H1 (cell line): Measurements from ENCODE around the gene CACNA2D3. TPM values are rescaled to one million over a fixed set of nuclear protein-coding genes. Genes with fewer than 3 reads are reported as not detected.

Source experiments
- CTCF ChIA-PET: fragments of 300-600 bp; sonication (Branson Sonifier 250); formaldehyde crosslinking; loops from one replicate; lab custom pipeline; 2021; ENCODE audit not compliant: partially characterized antibody; lab: Charles Lee
- POLR2A ChIA-PET: fragments of 300-600 bp; sonication (Branson Sonifier 250); formaldehyde crosslinking; loops from one replicate; lab custom pipeline; 2021; ENCODE audit warnings: inconsistent platforms; ENCODE audit not compliant: partially characterized antibody; lab: Charles Lee
- DNase-seq, 2 experiments: peaks; one replicate each; pipeline versions ENCODE4 v3.0.0 to v3.0.0-alpha.2; 2010 to 2022; ENCODE audit warnings: low spot score in 2 of 2, low read depth in 1 of 2, mixed read lengths in 1 of 2
- FAIRE-seq: peaks from 2 replicates; lab custom pipeline; 2011; peaks lifted over from hg19 to GRCh38; lab: Jason Lieb, UNC
- H2AFZ ChIP-seq: 2 replicates; pipeline ENCODE4 v1.8.1; 2012; ENCODE audit warnings: low read length, inconsistent platforms
- H2AK5ac ChIP-seq: 2 replicates; pipeline ENCODE4 v1.6.1; 2013; ENCODE audit warnings: low read depth, low read length
- H2BK120ac ChIP-seq: replicated peaks from 2 replicates; pipeline ENCODE3; 2013; ENCODE audit warnings: low read depth, low read length, inconsistent platforms
- H2BK12ac ChIP-seq: 2 replicates; pipeline ENCODE4 v1.6.1; 2013; ENCODE audit warnings: low read depth, low read length
- H2BK15ac ChIP-seq: 2 replicates; pipeline ENCODE4 v1.6.1; 2013; ENCODE audit warnings: low read length
- H2BK20ac ChIP-seq: 2 replicates; pipeline ENCODE4 v1.6.1; 2013; ENCODE audit warnings: low read length
- H2BK5ac ChIP-seq: 2 replicates; pipeline ENCODE4 v1.6.1; 2013; ENCODE audit warnings: low read depth, low read length
- H3K14ac ChIP-seq: 2 replicates; pipeline ENCODE4 v1.6.1; 2013; ENCODE audit warnings: inconsistent platforms; ENCODE audit not compliant: insufficient read length
- H3K18ac ChIP-seq: 2 replicates; pipeline ENCODE4 v1.6.1; 2013; ENCODE audit warnings: low read length; ENCODE audit errors: extremely low read depth
- H3K23ac ChIP-seq: 2 replicates; pipeline ENCODE4 v1.6.1; 2013; ENCODE audit warnings: inconsistent platforms; ENCODE audit not compliant: insufficient read length
- H3K23me2 ChIP-seq: 2 replicates; pipeline ENCODE4 v1.6.1; 2013; ENCODE audit warnings: low read depth, low read length
- H3K27ac ChIP-seq: 2 replicates; pipeline ENCODE4 v1.6.1; 2011; ENCODE audit warnings: low read depth, low read length, inconsistent platforms
- H3K27me3 ChIP-seq, 4 experiments: replicated peaks in 1 of 4; 1 replicate in 1 of 4; 2 replicates in 3 of 4; pipeline versions ENCODE4 v1.6.1 to v1.8.1; 2011 to 2013; ENCODE audit warnings: low read length in 3 of 4, mild to moderate bottlenecking in 3 of 4, inconsistent platforms in 2 of 4, mixed read lengths in 2 of 4, moderate library complexity in 1 of 4; ENCODE audit not compliant: control insufficient read depth in 3 of 4, insufficient read depth in 3 of 4; ENCODE audit errors: extremely low read depth in 1 of 4
- H3K36me3 ChIP-seq, 4 experiments: 2 replicates each; pipeline versions ENCODE4 v1.6.1 to v1.8.1; 2011 to 2013; ENCODE audit warnings: mild to moderate bottlenecking in 4 of 4, low read length in 3 of 4, moderate library complexity in 2 of 4, control low read depth in 1 of 4, inconsistent platforms in 1 of 4; ENCODE audit not compliant: insufficient read depth in 4 of 4, control insufficient read depth in 2 of 4
- H3K4ac ChIP-seq: replicated peaks from 2 replicates; pipeline ENCODE3; 2013; ENCODE audit warnings: low read length, low read depth, mixed read lengths, inconsistent platforms; ENCODE audit not compliant: insufficient read length
- H3K4me1 ChIP-seq, 4 experiments: replicated peaks in 1 of 4; 1 replicate in 1 of 4; 2 replicates in 3 of 4; pipeline versions ENCODE4 v1.6.1 to v1.8.1; 2011 to 2013; ENCODE audit warnings: low read length in 3 of 4, inconsistent platforms in 2 of 4, mixed read lengths in 1 of 4; ENCODE audit not compliant: insufficient read depth in 4 of 4, control insufficient read depth in 3 of 4
- H3K4me2 ChIP-seq, 2 experiments: 2 replicates each; pipeline versions ENCODE4 v1.6.1 to v1.8.1; 2011 to 2013; ENCODE audit warnings: low read depth in 2 of 2, low read length in 2 of 2, control low read depth in 1 of 2, inconsistent platforms in 1 of 2, mild to moderate bottlenecking in 1 of 2; ENCODE audit not compliant: insufficient read depth in 1 of 2
- H3K4me3 ChIP-seq, 4 experiments: fragments of 200-600, 300-600 bp in 1 of 4; sonication (generic), shearing (Covaris generic), sonication (Bioruptor Twin) in 1 of 4; 2 replicates each; pipeline versions ENCODE4 v1.5.1 to v1.8.1; 2011 to 2016; ENCODE audit warnings: low read length in 4 of 4, low read depth in 3 of 4, control low read depth in 2 of 4, inconsistent platforms in 2 of 4, mild to moderate bottlenecking in 2 of 4, mixed read lengths in 1 of 4, moderate library complexity in 1 of 4; ENCODE audit not compliant: insufficient read depth in 2 of 4; ENCODE audit errors: extremely low read depth in 1 of 4
- H3K56ac ChIP-seq: replicated peaks from 2 replicates; pipeline ENCODE3; 2013; ENCODE audit warnings: low read depth, mild to moderate bottlenecking, mixed read lengths, low read length, inconsistent platforms; ENCODE audit not compliant: insufficient read length
- H3K79me1 ChIP-seq: 2 replicates; pipeline ENCODE4 v1.6.1; 2013; ENCODE audit warnings: low read depth, low read length, control low read depth
- H3K79me2 ChIP-seq, 2 experiments: 2 replicates each; pipeline versions ENCODE4 v1.6.1 to v1.8.1; 2012 to 2013; ENCODE audit warnings: low read length in 2 of 2, mild to moderate bottlenecking in 2 of 2, inconsistent platforms in 1 of 2; ENCODE audit not compliant: insufficient read depth in 2 of 2, control insufficient read depth in 1 of 2
- H3K9ac ChIP-seq, 4 experiments: replicated peaks in 1 of 4; 1 replicate in 1 of 4; 2 replicates in 3 of 4; pipeline versions ENCODE4 v1.6.1 to v1.8.1; 2011 to 2013; ENCODE audit warnings: low read depth in 3 of 4, low read length in 3 of 4, control low read depth in 2 of 4, mild to moderate bottlenecking in 2 of 4, moderate library complexity in 2 of 4, inconsistent platforms in 1 of 4; ENCODE audit errors: extremely low read depth in 1 of 4
- H3K9me3 ChIP-seq, 2 experiments: 2 replicates each; pipeline versions ENCODE4 v1.6.1 to v1.8.1; 2012 to 2013; ENCODE audit warnings: mild to moderate bottlenecking in 2 of 2, moderate library complexity in 2 of 2, control low read depth in 1 of 2, inconsistent platforms in 1 of 2, low read depth in 1 of 2, low read length in 1 of 2, mixed read lengths in 1 of 2; ENCODE audit not compliant: insufficient read depth in 2 of 2
- H4K20me1 ChIP-seq, 2 experiments: replicated peaks in 1 of 2; 2 replicates each; pipeline versions ENCODE3 to v1.8.1; 2011 to 2013; ENCODE audit warnings: inconsistent platforms in 2 of 2, low read length in 2 of 2, mild to moderate bottlenecking in 1 of 2; ENCODE audit not compliant: insufficient read depth in 2 of 2, control insufficient read depth in 1 of 2
- H4K5ac ChIP-seq: 2 replicates; pipeline ENCODE4 v1.6.1; 2013; ENCODE audit warnings: low read length, low read depth, mixed read lengths, inconsistent platforms; ENCODE audit not compliant: insufficient read length
- H4K8ac ChIP-seq: 2 replicates; pipeline ENCODE4 v1.8.0; 2013; ENCODE audit warnings: mild to moderate bottlenecking, moderate library complexity, low read length, inconsistent platforms; ENCODE audit not compliant: insufficient read depth; ENCODE audit errors: extremely low read depth
- H4K91ac ChIP-seq: replicated peaks from 2 replicates; pipeline ENCODE3; 2013; ENCODE audit warnings: low read length, mixed read lengths, inconsistent platforms; ENCODE audit not compliant: insufficient read length
- BRCA1 ChIP-seq: IDR thresholded peaks from 2 replicates; pipeline ENCODE4 v1.6.1; 2012; ENCODE audit warnings: low read depth, low read length, improper control_type of control experiment
- CBX5 ChIP-seq: fragments of 300-800, 300-1000 bp; sonication (generic); IDR thresholded peaks from 2 replicates; pipeline ENCODE4 v1.7.1; 2016; ENCODE audit warnings: antibody characterized with exemption, low read length, low read depth
- CBX8 ChIP-seq: fragments of 300-800, 300-1000 bp; sonication (generic); IDR thresholded peaks from 2 replicates; pipeline ENCODE4 v1.7.1; 2016; ENCODE audit warnings: low read depth, low read length, borderline replicate concordance
- CTCF ChIP-seq, 3 experiments: IDR thresholded peaks; 1 replicate in 2 of 3; 2 replicates in 1 of 3; pipeline versions ENCODE4 v1.5.1 to v1.6.1; 2011; ENCODE audit warnings: low read length in 3 of 3, mild to moderate bottlenecking in 3 of 3, inconsistent platforms in 2 of 3, low read depth in 1 of 3, moderate library complexity in 1 of 3; ENCODE audit not compliant: insufficient read depth in 1 of 3; ENCODE audit errors: control extremely low read depth in 1 of 3
- GTF2F1 ChIP-seq: IDR thresholded peaks from 2 replicates; pipeline ENCODE4 v1.6.1; 2012; ENCODE audit warnings: low read depth, low read length, improper control_type of control experiment, borderline replicate concordance
- JUN ChIP-seq: IDR thresholded peaks from 2 replicates; pipeline ENCODE4 v1.6.1; 2011; ENCODE audit warnings: low read depth, mild to moderate bottlenecking, improper control_type of control experiment, low read length
- KDM1A ChIP-seq: fragments of 200-600, 300-600 bp; sonication (generic); IDR thresholded peaks from 2 replicates; pipeline ENCODE4 v1.7.1; 2016; ENCODE audit warnings: mild to moderate bottlenecking, low read length, borderline replicate concordance
- MAX ChIP-seq: IDR thresholded peaks from 2 replicates; pipeline ENCODE4 v1.6.1; 2012; ENCODE audit warnings: inconsistent platforms
- RBBP5 ChIP-seq: IDR thresholded peaks from 2 replicates; pipeline ENCODE4 v1.7.1; 2012; ENCODE audit warnings: low read depth, mild to moderate bottlenecking, inconsistent platforms, low read length, moderate library complexity, borderline replicate concordance
- SIX5 ChIP-seq: IDR thresholded peaks from 2 replicates; pipeline ENCODE4 v1.6.1; 2011; ENCODE audit warnings: mild to moderate bottlenecking, low read depth, low read length
- TAF7 ChIP-seq: optimal IDR thresholded peaks from 2 replicates; pipeline ENCODE3; 2011; ENCODE audit warnings: low read depth, mild to moderate bottlenecking, inconsistent platforms, low read length, moderate library complexity, borderline replicate concordance
- WGBS, 2 experiments: shearing (Covaris generic) in 1 of 2; methylation state at CpG; one replicate each; pipeline versions ENCODE4 v1.1.6 to v1.1.7; 2013 to 2015; ENCODE audit warnings: low lambda C conversion rate in 2 of 2, mixed read lengths in 2 of 2, inconsistent platforms in 1 of 2, low coverage in 1 of 2, missing lambda C conversion rate in 1 of 2; ENCODE audit not compliant: insufficient replicate concordance in 2 of 2, insufficient coverage in 1 of 2, insufficient read length in 1 of 2; ENCODE audit errors: extremely low coverage in 1 of 2, missing lambda C conversion rate in 1 of 2; 5-methylcytosine and 5-hydroxymethylcytosine counted together
- polyA plus RNA-seq, 7 experiments: library from polyadenylated mRNA; depleted of rRNA in 3 of 7; stranded (reverse) in 5 of 7; unstranded in 2 of 7; fragments of >200 nt in 5 of 7; fragments of 200-250 nt in 2 of 7; gene quantifications; 1 replicate in 5 of 7; 2 replicates in 1 of 7; 4 replicates in 1 of 7; pipeline versions ENCODE4 v1.2.1 to v1.2.3, GENCODE V29; 2011 to 2013; ENCODE audit warnings: missing spikeins in 2 of 7, mixed read lengths in 2 of 7
- total RNA-seq: library from RNA; stranded (reverse); fragmentation: NEBNext Ultra II Directional; extraction: Animal tissue kit (Norgen Biotek cat#: 25700); gene quantifications from 2 replicates; pipeline ENCODE4 v1.2.1, GENCODE V29; 2021

CACNA2D3 gene
- total and polyA plus RNA-seq, 2 of the 8 experiments (the other 6 are each of a cell fraction or from before 2014, with no cell fraction given), result 1.5 to 1.8 TPM

GRCh38 chr3:54977439-54977838 lies 855.1 kb downstream of the CACNA2D3 start:
- no peak overlapping the region for H2BK5ac ChIP-seq
- H3K9ac ChIP-seq, result no peak overlapping the region
- H2AK5ac ChIP-seq, result no peak overlapping the region
- ChIA-PET POLR2A (no interaction called here), CTCF (no interaction called here)
- no peak overlapping the region for H4K8ac ChIP-seq
- H3K79me2 ChIP-seq, result no peaks in the 10 kb centered on the region
- H3K4me1 ChIP-seq, result no peaks in the 10 kb centered on the region
- H3K23ac ChIP-seq, result no peak overlapping the region
- H3K27ac ChIP-seq, result no peak overlapping the region
- no peak overlapping the region for H3K14ac ChIP-seq
- WGBS, 2 experiments, result 95% methylated on average over 1 of the region's 1 CpG; no CpG with 5 or more reads in 1 of the 2 experiments
- no peak overlapping the region for H3K4me3 ChIP-seq
- H3K23me2 ChIP-seq, result no peaks in the 10 kb centered on the region
- H2BK12ac ChIP-seq, result no peak overlapping the region
- no peak overlapping the region for H4K5ac ChIP-seq
- no peak overlapping the region for H2AFZ ChIP-seq
- no peaks in the 10 kb centered on the region for H3K36me3 ChIP-seq
- FAIRE-seq (no peak), DNase-seq (no peak)
- no peak overlapping the region for H3K18ac ChIP-seq
- H2BK20ac ChIP-seq, result no peak overlapping the region
- no peaks in the 10 kb centered on the region; a peak in 1 of 4 replicates for H3K9me3 ChIP-seq
- no peak overlapping the region for H3K4me2 ChIP-seq
- no peak overlapping the region for H2BK120ac ChIP-seq
- no peak overlapping the region for H3K4ac ChIP-seq
- no peak overlapping the region for H2BK15ac ChIP-seq
- H4K91ac ChIP-seq, result no peak overlapping the region
- H3K27me3 ChIP-seq, result no peaks in the 10 kb centered on the region
- no peaks in the 10 kb centered on the region for H3K79me1 ChIP-seq
- TF ChIP-seq CTCF (IDR thresholded peaks at IDR 0.05; ENCODE audit: control extremely low read depth in 1 of 3, insufficient read depth in 1 of 3, low read depth in 1 of 3, low read length in 3 of 3) (no peak), KDM1A (no peak), TAF7 (no peak), SIX5 (no peak), BRCA1 (no peak), RBBP5 (no peak), CBX8 (no peak), JUN (no peak), CBX5 (no peak), MAX (no peak), GTF2F1 (no peak)
- H3K56ac ChIP-seq, result no peak overlapping the region
- no peaks in the 10 kb centered on the region for H4K20me1 ChIP-seq
